ENCODE results near the gene ALG12. TPM values are rescaled to one million over a fixed set of nuclear protein-coding genes. Genes with fewer than 3 reads are reported as not detected.
"Not testable (repeated sequence)": the region's sequence is repeated elsewhere in the genome, so short reads cannot be mapped to it uniquely, and the experiment has no call there.

Gene ALG12
- total RNA-seq, 1 donor from 2014 or later: 11.2 TPM

GRCh38 chr22:49946612-49947295 is 28.5 kb upstream of the ALG12 start:
- DNase-seq (ENCODE audit: low read depth in 2 of 2): no peak

DNA sequence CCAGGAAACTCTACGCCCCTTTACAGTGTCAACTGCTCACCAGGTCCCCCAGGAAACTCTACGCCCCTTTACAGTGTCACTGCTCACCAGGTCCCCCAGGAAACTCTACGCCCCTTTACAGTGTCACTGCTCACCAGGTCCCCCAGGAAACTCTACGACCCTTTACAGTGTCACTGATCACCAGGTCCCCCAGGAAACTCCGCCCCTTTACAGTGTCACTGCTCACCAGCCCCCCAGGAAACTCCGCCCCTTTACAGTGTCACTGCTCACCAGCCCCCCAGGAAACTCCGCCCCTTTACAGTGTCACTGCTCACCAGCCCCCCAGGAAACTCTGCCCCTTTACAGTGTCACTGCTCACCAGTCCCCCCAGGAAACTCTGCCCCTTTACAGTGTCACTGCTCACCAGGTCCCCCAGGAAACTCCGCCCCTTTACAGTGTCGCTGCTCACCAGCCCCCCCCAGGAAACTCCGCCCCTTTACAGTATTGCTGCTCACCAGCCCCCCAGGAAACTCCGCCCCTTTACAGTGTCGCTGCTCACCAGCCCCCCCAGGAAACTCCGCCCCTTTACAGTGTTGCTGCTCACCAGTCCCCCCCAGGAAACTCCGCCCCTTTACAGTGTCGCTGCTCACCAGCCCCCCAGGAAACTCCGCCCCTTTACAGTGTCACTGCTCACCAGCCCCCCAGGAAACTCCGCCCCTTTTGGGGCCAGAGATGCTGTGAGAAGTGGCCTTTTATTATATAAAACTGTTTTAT is 27.0 kb upstream of the ALG12 start:
- not testable (repeated sequence) for DNase-seq (ENCODE audit: low read depth in 2 of 2)

GRCh38 chr22:49944399-49944891 is 26.2 kb upstream of the ALG12 start:
- DNase-seq (ENCODE audit: low read depth in 2 of 2): no peak

- DNase-seq (ENCODE audit: low read depth in 2 of 2): no peak
Measured at GRCh38 chr22:49943771-49944398, 25.6 kb upstream of the ALG12 start.

DNA sequence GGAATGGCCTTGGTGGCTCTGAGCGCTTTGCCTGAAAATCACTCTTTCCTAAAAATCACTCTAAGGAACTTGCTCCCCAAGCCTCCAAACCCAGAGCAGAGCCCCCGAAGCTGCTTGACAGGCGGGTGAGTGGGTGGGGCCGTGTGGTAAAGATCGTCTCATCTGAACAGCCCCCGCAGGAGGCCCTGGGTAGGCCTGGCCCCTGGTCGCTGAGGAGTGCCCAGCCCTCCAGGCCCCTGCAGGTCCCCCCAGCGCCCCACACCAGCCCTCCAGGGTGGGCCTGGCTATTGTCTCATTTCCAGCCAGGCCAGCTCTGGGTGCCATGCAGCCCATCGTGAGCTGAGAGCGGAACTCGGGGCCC is 25.1 kb upstream of the ALG12 start:
- DNase-seq (ENCODE audit: low read depth in 2 of 2): no peak

- DNase-seq (ENCODE audit: low read depth in 2 of 2): no peak
Measured at GRCh38 chr22:49942565-49943404, 24.5 kb upstream of the ALG12 start.

GRCh38 chr22:49941507-49942316 is 23.5 kb upstream of the ALG12 start:
- no peak for DNase-seq (ENCODE audit: low read depth in 2 of 2)

DNA sequence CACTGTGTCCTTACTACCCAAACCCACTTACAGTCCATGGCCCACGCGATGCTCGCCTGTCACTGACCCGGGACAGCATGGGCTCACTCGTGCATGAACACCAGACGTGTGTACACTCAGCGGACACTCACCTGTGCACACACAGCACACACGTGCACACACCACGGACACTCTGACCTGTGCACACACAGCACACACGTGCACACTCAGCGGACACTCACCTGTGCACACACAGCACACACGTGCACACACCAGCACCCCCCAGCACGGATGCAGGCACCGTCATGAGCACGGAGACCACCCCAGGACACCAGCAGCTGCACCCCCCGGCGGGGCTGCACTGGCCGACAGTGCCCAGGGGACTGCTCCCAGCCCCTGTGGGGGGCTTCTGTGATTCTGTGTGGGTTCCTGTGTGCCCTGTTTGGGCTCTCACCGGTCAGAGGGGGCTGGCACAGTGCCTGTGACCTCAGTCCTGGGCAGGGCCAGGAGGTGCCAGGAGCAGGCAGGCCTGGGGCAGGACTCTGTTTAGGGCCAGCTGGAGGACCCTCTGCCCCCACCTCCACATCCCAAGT is 20.4 kb upstream of the ALG12 start:
- no peak for DNase-seq (ENCODE audit: low read depth in 2 of 2)

GRCh38 chr22:49937758-49938564 is 19.7 kb upstream of the ALG12 start:
- DNase-seq (ENCODE audit: low read depth in 2 of 2): peak; percentile 84 to 93

GRCh38 chr22:49936973-49937757 is 18.9 kb upstream of the ALG12 start:
- peak in 1 of 2 donors; percentile 67 for DNase-seq (ENCODE audit: low read depth in 2 of 2)

- DNase-seq (ENCODE audit: low read depth in 2 of 2): peak; percentile 95 to 98
Measured at GRCh38 chr22:49936018-49936972, 18.1 kb upstream of the ALG12 start.

DNA sequence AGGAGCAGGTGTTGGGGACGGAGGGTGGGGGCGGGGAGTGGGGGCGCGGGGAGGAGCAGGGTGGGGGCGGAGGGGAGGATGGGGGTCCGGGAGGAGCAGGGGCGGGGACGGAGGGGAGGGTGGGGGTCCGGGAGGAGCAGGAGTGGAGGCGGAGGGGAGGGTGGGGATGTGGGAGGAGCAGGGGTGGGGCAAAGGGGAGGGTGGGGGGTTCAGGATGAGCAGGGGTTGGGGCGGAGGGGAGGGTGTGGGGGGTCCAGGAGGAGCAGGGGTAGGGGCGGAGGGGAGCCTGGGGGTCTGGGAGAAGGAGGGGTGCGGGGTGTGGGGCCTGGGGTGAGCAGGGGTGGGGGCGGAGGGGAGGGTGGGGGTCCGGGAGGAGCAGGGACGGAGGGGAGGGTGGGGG is 17.3 kb upstream of the ALG12 start:
- peak; percentile 46 to 88 for DNase-seq (ENCODE audit: low read depth in 2 of 2)

- DNase-seq (ENCODE audit: low read depth in 2 of 2): peak in 1 of 2 donors; percentile 66
Measured at GRCh38 chr22:49934891-49935557, 16.8 kb upstream of the ALG12 start.

DNA sequence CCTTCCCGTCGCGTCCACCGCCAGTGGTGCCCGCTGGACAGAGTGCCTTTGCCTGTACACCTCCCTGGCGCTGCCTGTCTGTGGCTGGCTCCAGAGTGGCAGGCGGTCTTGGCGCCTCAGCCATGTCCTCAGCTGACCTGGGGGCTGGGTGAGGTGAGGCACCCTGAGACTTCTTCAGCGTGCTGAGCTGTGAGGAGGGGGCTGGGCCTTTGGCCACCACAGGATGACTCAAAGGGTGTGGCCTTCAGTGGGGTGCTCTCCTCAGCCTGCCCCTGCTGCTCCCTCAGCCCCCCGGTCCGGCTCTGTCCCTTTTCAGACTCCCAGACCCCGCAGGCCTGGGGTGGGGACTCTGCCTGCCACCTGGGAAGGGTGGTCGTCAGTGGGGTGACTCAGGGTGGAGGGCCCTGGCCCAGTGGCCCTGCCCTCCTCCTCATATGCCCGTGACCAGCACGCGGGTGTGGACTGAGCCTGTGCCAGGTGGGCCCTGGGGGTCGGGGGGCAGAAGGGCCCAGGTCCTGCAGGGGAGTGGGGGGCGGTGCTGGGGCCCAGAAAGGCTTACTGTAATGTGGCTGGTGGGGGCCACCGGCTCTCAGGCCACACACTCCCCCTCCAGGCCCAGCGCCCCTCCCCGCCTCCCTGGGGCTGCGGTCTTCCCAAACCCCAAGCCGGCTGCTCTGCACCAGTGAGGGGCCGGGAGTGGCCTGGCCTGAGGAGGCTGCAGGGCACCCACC is 16.1 kb upstream of the ALG12 start:
- DNase-seq (ENCODE audit: low read depth in 2 of 2): peak in 1 of 2 donors; percentile 47

DNA sequence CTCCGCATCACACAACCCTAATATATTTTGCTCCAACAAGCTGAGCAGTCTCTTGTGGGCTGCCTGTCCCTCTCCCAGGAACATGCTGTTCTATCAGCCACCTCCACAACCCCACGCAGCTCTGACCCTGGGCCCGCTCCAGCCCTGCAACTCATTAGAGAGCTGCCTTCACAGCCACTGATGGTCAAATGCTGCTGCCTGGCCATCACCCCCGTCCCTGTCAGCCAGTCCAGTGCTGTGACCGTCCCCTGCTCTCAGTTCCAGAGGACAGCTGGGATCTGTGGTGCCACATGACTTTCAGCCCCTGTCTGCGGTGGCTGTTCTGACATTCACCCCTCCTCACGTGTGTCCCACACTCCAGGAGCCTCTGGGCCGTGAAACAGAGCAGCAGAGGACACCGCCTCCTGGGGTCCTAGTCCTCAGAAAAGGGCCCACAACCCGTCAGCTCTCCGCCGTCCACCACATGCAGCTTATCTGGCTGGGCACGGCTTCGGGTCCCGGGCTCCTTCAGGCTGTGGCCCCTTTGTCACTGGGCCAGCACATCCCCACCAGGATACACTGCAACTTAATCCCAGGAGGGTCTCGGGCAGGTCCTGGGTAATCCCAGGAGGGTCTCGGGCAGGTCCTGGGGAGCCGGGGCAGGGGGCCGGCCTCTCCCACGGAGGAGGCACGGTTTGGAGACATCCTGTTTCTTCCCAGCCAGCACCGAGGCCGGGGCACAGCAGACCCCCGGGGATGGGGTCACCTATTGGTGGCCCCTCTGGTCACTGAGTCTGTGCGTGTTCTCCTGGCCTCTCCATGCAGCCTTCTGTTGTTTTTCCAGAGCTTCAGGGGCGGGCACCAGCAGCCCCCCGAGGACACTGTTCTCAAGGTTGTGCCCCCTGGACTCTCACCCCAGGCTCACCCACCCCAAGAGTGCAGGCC is 15.3 kb upstream of the ALG12 start:
- DNase-seq (ENCODE audit: low read depth in 2 of 2): no peak
